ENCODE measurements around the gene GAB2.
"Not testable (repeated sequence)": the region's sequence is repeated elsewhere in the genome, so short reads cannot be mapped to it uniquely, and the experiment has no call there.

GAB2 gene

GRCh38 chr11:78177216-78177615 is 240.4 kb downstream of the GAB2 start:
- H3K36me3 ChIP-seq = peaks cover 0 to 74% (median 14%) of the 10 kb centered on the region in 11 experiments; a peak in 15 of 22 replicates

GRCh38 chr11:78176605-78177141 is 240.9 kb downstream of the GAB2 start:
- TF ChIP-seq Cebpa-rat (IDR thresholded peaks at IDR 0.05) = no peak
- no peak overlapping the region for H3K4me3 ChIP-seq

More at GRCh38 chr11:78177216-78177615, 240.4 kb downstream of the GAB2 start:
- TF ChIP-seq Cebpa-rat (IDR thresholded peaks at IDR 0.05) = no peak
- H4K20me1 ChIP-seq = no peaks in the 10 kb centered on the region
- no peak overlapping the region for H3K9ac ChIP-seq
- peaks cover 0 to 32% (median 0%) of the 10 kb centered on the region in 11 experiments; a peak in 7 of 22 replicates for H3K9me3 ChIP-seq (replicated peaks in 1 of 11)
- no peaks in the 10 kb centered on the region for H3K27me3 ChIP-seq
- H3K4me1 ChIP-seq = peaks cover 0 to 7% (median 0%) of the 10 kb centered on the region in 10 experiments; a peak in 2 of 20 replicates
- H3K4me2 ChIP-seq = no peak overlapping the region
- no peak overlapping the region for H3K4me3 ChIP-seq
- no peak overlapping the region for H3K27ac ChIP-seq

GRCh38 chr11:78175862-78176261 is 241.8 kb downstream of the GAB2 start:
- H3K4me1 ChIP-seq, H3K27me3 ChIP-seq, H3K9ac ChIP-seq: not testable (repeated sequence)

More at GRCh38 chr11:78176605-78177141, 240.9 kb downstream of the GAB2 start:
- Histone ChIP-seq H3K27me3 (no peaks in the 10 kb centered on the region), H3K4me2 (no peak overlapping the region), H3K27ac (no peak overlapping the region), H3K9ac (no peak overlapping the region), H3K9me3 (replicated peaks in 1 of 11) (peaks cover 0 to 28% (median 0%) of the 10 kb centered on the region in 11 experiments; a peak in 7 of 22 replicates), H3K4me1 (peaks cover 0 to 7% (median 0%) of the 10 kb centered on the region in 10 experiments; a peak in 2 of 20 replicates), H4K20me1 (no peaks in the 10 kb centered on the region), H3K36me3 (peaks cover 0 to 74% (median 17%) of the 10 kb centered on the region in 11 experiments; a peak in 15 of 22 replicates)

DNA sequence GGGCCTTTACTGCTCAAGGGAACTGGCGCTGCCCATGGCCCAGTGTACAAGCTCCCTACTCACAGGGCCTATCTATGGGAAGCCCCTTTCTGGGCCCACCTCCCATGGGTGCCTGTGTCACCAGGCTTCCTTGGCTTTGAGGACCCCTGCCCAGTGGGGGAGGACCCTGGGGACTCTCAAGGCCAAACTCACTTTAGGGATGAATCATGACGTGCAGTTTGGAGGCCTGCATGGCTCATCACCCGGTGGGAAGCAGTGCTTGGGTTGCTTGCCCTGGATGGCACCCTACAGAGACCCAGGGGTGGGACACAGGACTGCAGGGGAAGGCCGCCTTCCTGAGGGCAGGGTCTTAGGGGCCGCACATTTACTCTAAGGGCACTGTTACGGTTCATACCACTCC is 245.7 kb downstream of the GAB2 start:
- no peak overlapping the region for H3K4me3 ChIP-seq
- H3K27me3 ChIP-seq = no peaks in the 10 kb centered on the region
- peaks cover 0 to 41% (median 17%) of the 10 kb centered on the region in 11 experiments; a peak in 15 of 22 replicates for H3K36me3 ChIP-seq
- H3K4me1 ChIP-seq = peaks cover 0 to 12% (median 10%) of the 10 kb centered on the region in 10 experiments; a peak in 15 of 20 replicates
- TF ChIP-seq Cebpa-rat (IDR thresholded peaks at IDR 0.05) = no peak
- H3K27ac ChIP-seq = no peak overlapping the region
- no peak overlapping the region for H3K4me2 ChIP-seq
- no peak overlapping the region for H3K9ac ChIP-seq
- H3K9me3 ChIP-seq (replicated peaks in 1 of 11) = peaks cover 0 to 11% (median 0%) of the 10 kb centered on the region in 11 experiments; a peak in 3 of 22 replicates
- no peaks in the 10 kb centered on the region for H4K20me1 ChIP-seq

More at GRCh38 chr11:78175862-78176261, 241.8 kb downstream of the GAB2 start:
- H3K4me3 ChIP-seq, H3K27ac ChIP-seq, H3K4me2 ChIP-seq, H4K20me1 ChIP-seq: not testable (repeated sequence)
- Histone ChIP-seq H3K9me3 (replicated peaks in 1 of 11) (peaks cover 0 to 20% (median 0%) of the 10 kb centered on the region in 11 experiments; a peak in 7 of 22 replicates), H3K36me3 (peaks cover 0 to 66% (median 17%) of the 10 kb centered on the region in 11 experiments; a peak in 15 of 22 replicates)

DNA sequence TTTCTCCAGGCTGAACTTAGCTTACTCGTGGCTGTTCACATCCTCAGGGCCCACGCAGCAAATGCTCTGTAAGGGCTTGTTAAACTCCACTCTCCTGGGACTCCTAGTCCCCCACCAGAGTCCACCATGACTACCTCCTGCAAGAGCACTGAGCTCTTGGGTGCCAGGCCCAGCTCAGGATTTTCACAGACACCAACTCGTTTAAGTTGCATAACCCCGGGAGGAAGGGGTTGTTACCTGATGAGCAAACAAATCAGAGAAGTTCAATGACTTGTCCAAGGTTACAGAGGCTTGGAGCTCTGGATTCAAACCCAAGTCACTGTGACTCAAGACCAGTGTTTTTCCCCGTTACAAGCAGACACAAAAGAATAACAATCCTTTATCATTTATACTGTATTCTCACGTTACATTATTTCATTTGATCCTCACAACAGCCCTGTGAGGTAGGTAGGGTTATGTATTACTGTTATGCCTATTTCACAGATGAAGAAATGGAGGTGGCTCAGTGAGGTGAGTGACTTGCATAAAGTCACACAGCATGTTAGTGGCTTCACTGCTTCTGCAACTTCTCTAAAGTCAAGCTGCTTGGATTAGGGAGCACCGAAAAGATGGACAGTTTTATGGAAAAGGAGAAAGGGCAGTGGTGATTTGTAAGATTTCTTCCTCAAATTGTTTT is 246.6 kb downstream of the GAB2 start:
- no peak overlapping the region for H3K27ac ChIP-seq
- no peak overlapping the region for H3K4me2 ChIP-seq
- H3K36me3 ChIP-seq = peaks cover 0 to 32% (median 14%) of the 10 kb centered on the region in 11 experiments; a peak in 15 of 22 replicates
- H3K9ac ChIP-seq = no peak overlapping the region
- peaks cover 0 to 2% (median 0%) of the 10 kb centered on the region in 11 experiments; a peak in 3 of 22 replicates for H3K9me3 ChIP-seq (replicated peaks in 1 of 11)
- H4K20me1 ChIP-seq = no peaks in the 10 kb centered on the region
- H3K27me3 ChIP-seq = no peaks in the 10 kb centered on the region
- no peak for TF ChIP-seq Cebpa-rat (IDR thresholded peaks at IDR 0.05)
- H3K4me3 ChIP-seq = no peak overlapping the region
- H3K4me1 ChIP-seq = peaks cover 0 to 12% (median 10%) of the 10 kb centered on the region in 10 experiments; a peak in 15 of 20 replicates

- peaks cover 0 to 31% (median 14%) of the 10 kb centered on the region in 11 experiments; a peak in 15 of 22 replicates for H3K36me3 ChIP-seq
- H4K20me1 ChIP-seq = no peaks in the 10 kb centered on the region
- no peak overlapping the region for H3K27ac ChIP-seq
- no peak overlapping the region for H3K9ac ChIP-seq
- no peak for TF ChIP-seq Cebpa-rat (IDR thresholded peaks at IDR 0.05)
- H3K9me3 ChIP-seq (replicated peaks in 1 of 11) = no peaks in the 10 kb centered on the region; a peak in 1 of 22 replicates
- peaks cover 0 to 12% (median 10%) of the 10 kb centered on the region in 10 experiments; a peak in 15 of 20 replicates for H3K4me1 ChIP-seq
- no peak overlapping the region for H3K4me3 ChIP-seq
- no peak overlapping the region for H3K4me2 ChIP-seq
- no peaks in the 10 kb centered on the region for H3K27me3 ChIP-seq
Observed at GRCh38 chr11:78170413-78170812, 247.2 kb downstream of the GAB2 start.

- H3K27me3 ChIP-seq = no peaks in the 10 kb centered on the region
- H3K4me3 ChIP-seq = no peak overlapping the region
- peak overlapping the region in 2 of 11 experiments; percentile 27 to 29; a peak in 1 of 22 replicates for H3K9ac ChIP-seq
- TF ChIP-seq Cebpa-rat (IDR thresholded peaks at IDR 0.05) = no peak
- peaks cover 0 to 21% (median 9%) of the 10 kb centered on the region in 11 experiments; a peak in 15 of 22 replicates for H3K36me3 ChIP-seq
- peak overlapping the region in 10 of 11 experiments; percentile 11 to 49 (median 34); a peak in 15 of 22 replicates for H3K4me2 ChIP-seq
- no peaks in the 10 kb centered on the region for H4K20me1 ChIP-seq
- peaks cover 0 to 12% (median 10%) of the 10 kb centered on the region in 10 experiments; a peak in 15 of 20 replicates for H3K4me1 ChIP-seq
- H3K27ac ChIP-seq = peak overlapping the region in 4 of 11 experiments; percentile 8 to 46 (median 16); a peak in 2 of 22 replicates
- no peaks in the 10 kb centered on the region; a peak in 1 of 22 replicates for H3K9me3 ChIP-seq (replicated peaks in 1 of 11)
Observed at GRCh38 chr11:78168539-78169477, 248.8 kb downstream of the GAB2 start.

- TF ChIP-seq Cebpa-rat (IDR thresholded peaks at IDR 0.05) = no peak
Observed at GRCh38 chr11:78166855-78167469, 250.7 kb downstream of the GAB2 start.

More at GRCh38 chr11:78166855-78167469, 250.7 kb downstream of the GAB2 start:
- H3K4me2 ChIP-seq = no peak overlapping the region
- no peaks in the 10 kb centered on the region for H4K20me1 ChIP-seq
- H3K27ac ChIP-seq = no peak overlapping the region
- no peak overlapping the region for H3K9ac ChIP-seq
- peaks cover 0 to 12% (median 10%) of the 10 kb centered on the region in 10 experiments; a peak in 15 of 20 replicates for H3K4me1 ChIP-seq
- no peaks in the 10 kb centered on the region for H3K27me3 ChIP-seq
- H3K36me3 ChIP-seq = peaks cover 0 to 3% (median 0%) of the 10 kb centered on the region in 11 experiments; a peak in 5 of 22 replicates
- H3K9me3 ChIP-seq (replicated peaks in 1 of 11) = no peaks in the 10 kb centered on the region; a peak in 1 of 22 replicates
- no peak overlapping the region for H3K4me3 ChIP-seq
